Colon (tissue), 2 donors: ENCODE measurements around the gene HUWE1.
"Not testable (repeated sequence)": the region's sequence is repeated elsewhere in the genome, so short reads cannot be mapped to it uniquely, and the experiment has no call there.

Source experiments
- FAIRE-seq: peaks from 2 replicates; lab custom pipeline; 2012; peaks lifted over from hg19 to GRCh38; lab: Jason Lieb, UNC
- donor health status: control.
- donor health status: control.

Gene HUWE1

DNA sequence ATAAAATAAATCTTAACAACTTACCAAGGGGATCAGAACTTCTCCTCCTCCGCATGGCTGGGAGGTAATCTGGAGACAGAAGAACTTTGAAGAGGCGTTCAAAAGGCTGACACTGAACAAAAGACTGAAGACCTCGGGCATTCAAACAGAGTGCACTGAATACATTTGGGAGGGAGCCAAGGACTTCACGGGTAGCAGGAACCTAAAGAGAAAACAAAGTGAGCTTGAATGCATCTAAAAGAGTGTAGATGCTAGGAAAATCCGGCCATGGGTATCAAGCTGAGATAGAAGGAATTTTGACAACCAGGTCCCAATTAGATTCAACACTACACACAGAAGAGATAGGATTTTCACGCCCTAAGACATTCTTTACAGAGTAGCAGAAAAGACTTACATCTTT lies 69.6 kb downstream of the HUWE1 start:
- FAIRE-seq, result no peak

- no peak for FAIRE-seq
Observed at GRCh38 chrX:53606456-53606855, 80.1 kb downstream of the HUWE1 start.

DNA sequence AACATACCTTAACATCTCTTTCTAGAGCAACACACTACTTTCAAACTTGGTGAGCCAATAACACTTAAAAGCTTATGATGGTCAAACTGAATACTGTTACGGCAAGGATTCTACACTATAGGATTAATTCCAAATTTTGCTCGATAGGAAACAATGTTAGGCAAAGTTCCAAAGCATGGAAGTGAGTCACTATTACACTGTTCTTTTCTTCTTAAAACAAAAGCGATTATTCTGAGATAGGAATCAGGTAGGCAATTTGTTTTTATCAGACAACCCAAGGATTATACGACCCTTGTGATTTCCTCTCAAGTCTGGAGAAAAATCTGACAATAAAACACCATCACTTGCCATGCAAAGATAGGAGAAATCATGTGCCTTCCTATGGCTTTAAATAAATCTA lies 81.5 kb downstream of the HUWE1 start:
- no peak for FAIRE-seq

DNA sequence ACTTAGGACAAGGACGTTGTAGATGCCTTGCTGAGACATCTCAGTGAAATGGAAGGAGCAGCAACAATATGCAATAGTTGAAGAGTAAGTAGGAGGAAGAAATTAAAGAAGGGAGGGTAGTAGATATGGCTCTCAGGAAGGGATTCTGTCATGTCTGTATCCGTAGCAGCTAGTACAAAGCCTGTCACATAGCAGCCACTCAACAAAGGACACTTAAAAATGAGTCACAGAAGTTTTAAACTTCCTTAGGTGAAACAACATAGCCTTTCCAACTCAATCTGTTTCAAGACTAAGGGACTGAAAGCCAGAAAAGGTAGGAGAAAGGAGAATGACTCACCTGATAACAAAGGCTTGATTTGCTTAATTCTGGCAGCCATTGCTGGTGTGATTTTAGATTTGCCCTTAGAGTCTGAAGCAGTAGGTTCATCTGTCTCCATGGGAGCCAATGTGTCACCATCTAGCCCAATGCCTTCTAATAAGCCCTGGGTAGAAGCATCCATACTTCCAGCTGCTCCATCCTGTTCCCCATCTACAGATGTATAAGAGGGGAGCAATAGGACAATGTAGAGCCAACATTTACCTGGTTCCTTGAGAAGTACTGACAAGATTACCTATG lies 86.6 kb downstream of the HUWE1 start:
- no peak for FAIRE-seq

- no peak for FAIRE-seq
Observed at GRCh38 chrX:53598169-53598568, 88.3 kb downstream of the HUWE1 start.

DNA sequence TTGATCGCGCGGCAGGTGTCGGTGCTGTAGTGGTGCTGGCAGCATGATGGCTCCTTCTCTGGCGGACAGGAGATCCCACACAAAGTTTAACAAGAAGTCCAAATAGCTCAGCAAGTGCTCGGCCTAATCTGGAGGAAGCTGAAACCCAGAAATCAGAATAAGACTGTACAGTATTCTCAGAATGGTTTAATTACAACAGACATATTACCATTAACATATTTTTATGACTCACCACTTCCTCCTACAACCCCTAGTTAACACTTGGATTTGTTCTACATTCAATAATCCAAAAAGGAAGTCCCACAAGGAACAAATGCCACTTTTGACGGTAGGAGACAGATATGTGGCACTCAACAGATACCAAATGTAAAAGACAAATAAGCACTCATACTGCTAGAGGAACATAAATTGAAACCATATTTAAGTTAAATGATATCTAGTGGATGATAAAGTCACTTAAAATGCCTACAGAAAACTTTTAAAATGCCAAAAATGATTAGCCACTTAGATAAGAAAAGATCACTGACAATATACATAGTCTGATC lies 91.2 kb downstream of the HUWE1 start:
- FAIRE-seq, result no peak

GRCh38 chrX:53594354-53594753 lies 92.2 kb downstream of the HUWE1 start:
- FAIRE-seq, result no peak

DNA sequence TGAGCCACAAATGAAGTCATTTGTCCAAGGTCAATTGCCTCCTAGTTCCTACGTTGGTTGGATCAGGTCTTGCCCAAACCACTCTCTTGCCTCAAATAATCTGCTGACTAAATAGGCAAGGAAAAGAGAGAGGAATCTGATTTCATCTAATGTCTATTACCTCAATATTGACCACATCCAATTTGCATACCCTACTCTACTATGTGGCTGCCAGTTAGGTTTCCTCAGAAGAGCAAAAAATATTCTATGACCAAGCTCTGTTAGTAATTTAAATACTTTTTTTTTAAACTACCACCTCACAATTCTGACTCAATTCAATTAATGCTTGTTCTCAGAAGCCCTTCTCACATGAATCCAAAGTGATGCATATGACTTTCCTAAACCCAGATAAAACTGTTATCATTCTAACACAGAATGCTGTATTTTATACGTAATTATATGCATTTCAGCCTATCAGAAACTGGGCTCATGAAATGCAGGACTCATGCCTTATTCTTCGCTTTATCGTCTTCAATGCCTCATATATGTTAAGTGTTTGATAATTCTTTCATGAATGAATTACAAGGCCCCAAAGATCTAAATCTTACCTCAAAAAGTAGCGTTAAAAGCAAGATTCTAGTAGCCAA lies 98.6 kb downstream of the HUWE1 start:
- FAIRE-seq, result no peak

DNA sequence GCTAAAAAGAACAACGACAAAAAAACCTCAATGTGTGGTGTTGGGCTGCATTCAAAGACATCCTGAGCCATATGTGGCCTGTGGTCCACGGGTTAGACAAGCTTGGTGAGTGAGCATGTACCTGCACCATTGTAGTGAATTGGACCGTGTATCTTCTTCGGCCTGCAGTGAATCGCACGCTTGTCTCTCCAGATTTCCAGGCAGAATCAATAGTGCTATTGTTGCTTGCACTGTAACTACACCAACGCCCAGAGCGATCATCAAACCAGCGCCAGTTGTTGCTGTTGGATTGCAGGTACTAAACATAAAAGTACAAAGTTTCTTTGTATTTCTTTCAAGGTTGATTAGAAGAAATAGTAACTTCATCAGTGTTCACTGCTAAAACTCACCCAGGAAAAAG lies 101.6 kb downstream of the HUWE1 start:
- no peak for FAIRE-seq

- FAIRE-seq, result no peak
Observed at GRCh38 chrX:53583571-53583970, 102.9 kb downstream of the HUWE1 start.

- FAIRE-seq, result no peak
Observed at GRCh38 chrX:53580742-53581504, 105.6 kb downstream of the HUWE1 start.

DNA sequence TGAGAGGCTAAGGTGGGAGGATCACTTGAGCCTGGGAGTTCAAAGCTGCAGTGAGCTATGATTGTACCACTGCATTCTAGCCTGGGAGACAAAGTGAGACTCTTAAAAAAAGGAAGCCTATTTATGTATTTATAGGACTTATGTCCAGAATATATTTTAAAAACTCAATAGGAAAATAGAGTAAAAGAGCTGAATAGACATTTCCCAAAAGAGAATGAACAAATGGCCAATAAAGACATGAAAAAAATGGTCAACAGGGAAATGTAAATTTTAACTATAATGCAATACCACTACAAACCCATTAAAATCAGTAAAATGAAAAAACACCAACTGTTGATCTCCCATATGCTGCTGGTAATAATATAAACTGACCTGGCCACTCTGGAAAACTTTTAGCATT lies 115.0 kb downstream of the HUWE1 start:
- no peak for FAIRE-seq

DNA sequence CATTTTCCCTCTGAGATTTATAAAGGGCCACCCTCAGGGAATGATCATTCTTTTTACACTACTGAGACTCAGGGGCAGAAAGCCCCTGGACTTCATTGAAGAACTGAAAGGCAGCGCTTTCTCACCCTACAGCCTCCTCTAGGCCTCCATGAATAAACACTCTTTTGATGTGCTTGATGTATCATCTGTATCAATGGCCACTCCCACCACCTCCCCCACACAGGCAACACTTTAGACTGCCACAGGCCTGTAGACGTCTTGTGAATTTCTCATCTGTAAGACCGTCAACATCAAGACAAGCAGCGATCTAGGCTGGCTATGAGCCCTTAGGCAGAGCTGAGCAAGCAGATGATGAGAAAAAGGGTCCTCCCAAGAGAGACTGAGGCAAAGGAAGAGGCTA lies 123.2 kb downstream of the HUWE1 start:
- FAIRE-seq, result no peak

DNA sequence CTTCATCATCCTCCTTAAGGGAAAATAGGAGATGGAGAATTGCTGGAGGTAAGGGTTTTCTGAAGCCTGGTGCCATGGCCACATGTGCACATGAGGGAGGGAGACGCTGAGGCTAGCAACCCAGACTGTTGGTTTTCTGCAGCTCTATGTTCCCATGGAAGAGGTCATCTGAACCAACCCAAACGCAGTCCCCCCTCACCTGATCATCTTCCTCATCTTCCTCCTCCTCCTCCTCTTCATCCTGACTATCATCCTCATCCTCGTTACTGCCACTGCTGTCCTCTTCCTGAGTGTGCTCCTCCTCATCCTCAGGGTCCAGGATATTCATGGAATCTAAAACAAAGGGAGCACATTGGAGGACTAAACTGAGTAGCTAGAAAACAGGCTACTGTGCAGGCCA lies 124.6 kb downstream of the HUWE1 start:
- FAIRE-seq, result no peak

DNA sequence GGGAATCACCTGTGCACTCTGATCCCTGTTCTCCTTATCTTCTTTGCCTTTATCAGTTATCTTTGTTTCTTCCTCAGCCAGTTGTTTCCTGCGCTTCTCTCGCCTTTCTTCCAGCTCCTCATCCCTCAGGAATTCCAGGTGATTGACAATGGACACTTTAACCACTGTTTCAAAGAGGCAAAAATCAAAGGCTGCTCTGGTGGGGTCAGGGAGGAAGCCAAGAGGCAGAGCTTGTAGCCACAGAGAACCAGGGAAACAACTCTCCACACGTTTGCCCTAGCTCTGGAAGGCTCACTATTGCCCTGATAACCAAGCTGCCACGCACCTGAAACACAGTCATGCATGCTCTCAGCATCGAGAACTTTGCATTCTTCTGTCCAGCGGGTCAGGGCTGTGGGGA lies 127.9 kb downstream of the HUWE1 start:
- no peak for FAIRE-seq

GRCh38 chrX:53556868-53557267 lies 129.7 kb downstream of the HUWE1 start:
- no peak for FAIRE-seq

- FAIRE-seq, result no peak
Observed at GRCh38 chrX:53550756-53551463, 135.6 kb downstream of the HUWE1 start.

DNA sequence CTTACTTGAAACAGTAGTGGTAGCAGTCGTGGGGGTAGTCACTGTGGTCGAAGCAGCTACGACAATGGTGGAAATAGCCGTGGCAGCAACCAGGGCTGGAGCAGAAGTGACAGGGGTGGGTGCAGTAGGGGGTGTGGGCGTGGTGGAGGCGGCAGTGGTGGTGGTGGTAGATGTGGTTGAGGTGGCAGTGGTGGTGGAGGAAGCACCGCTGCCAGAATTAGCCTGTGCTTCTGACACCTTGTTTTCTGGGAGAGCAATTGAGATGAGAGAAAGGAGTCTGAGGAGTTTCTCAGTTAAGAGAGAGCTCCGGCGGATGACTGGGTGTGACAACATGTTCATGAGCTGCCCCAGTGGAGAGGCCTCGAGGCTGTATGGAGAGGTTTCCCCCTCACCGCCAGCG lies 138.9 kb downstream of the HUWE1 start:
- no peak for FAIRE-seq

GRCh38 chrX:53544936-53545335 lies 141.6 kb downstream of the HUWE1 start:
- no peak for FAIRE-seq

- no peak for FAIRE-seq
Observed at GRCh38 chrX:53538781-53539180, 147.7 kb downstream of the HUWE1 start.

DNA sequence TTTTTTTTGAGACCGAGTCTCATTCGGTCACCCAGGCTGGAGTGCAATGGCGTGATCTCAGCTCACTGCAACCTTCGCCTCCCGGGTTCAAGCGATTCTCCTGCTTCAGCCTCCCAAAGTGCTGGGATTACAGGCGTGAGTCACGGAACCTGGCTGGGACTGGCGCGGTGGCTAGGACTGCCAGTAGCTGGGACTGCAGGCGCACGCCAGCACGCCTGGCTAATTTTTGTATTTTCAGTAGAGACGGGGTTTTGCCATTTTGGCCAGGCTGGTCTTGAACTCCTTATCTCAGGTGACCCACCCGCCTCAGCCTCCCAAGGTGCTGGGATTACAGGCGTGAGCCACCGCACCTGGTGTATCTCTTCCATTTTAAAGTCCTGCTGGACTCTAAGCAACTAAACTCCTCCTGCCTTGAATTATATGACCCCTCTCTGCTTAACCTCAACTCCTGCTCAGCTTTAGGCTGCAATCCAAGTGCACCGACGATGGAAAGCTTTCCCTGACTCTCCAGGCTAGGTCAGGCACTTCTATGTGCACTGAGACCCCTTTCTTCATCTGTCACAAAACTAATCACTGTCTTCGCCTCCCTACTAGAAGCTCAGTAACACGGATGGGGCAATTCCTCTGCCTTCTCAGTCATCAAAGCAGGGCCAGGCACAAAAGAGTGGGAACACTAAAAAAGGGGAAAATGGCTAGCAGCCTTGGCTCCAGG lies 155.1 kb downstream of the HUWE1 start:
- not testable (repeated sequence) for FAIRE-seq

DNA sequence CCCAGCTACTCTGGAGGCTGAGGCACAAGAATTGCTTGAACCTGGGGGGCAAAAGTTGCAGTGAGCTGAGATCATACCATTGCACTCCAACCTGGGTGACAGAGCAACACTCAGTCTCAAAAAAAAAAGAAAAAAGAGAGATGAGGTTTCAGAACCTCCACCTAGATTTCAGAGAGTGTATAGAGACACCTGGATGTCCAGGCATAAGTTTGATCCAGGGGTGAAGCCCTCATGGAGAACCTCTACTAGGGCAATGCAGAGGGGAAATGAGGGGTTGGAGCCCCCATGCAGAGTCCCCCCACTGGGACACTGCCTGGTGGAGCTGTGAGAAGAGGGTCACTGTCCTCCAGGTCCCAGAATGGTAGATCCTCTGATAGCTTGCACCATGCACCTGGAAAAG lies 159.5 kb downstream of the HUWE1 start:
- FAIRE-seq, result no peak
